NCI-H510A (cell line): Measurements from ENCODE around the gene OSBPL5.

Experiments
- DNase-seq: peaks from one replicate; lab custom pipeline; 2025; lab: John Stamatoyannopoulos, UW

The OSBPL5 gene

DNA sequence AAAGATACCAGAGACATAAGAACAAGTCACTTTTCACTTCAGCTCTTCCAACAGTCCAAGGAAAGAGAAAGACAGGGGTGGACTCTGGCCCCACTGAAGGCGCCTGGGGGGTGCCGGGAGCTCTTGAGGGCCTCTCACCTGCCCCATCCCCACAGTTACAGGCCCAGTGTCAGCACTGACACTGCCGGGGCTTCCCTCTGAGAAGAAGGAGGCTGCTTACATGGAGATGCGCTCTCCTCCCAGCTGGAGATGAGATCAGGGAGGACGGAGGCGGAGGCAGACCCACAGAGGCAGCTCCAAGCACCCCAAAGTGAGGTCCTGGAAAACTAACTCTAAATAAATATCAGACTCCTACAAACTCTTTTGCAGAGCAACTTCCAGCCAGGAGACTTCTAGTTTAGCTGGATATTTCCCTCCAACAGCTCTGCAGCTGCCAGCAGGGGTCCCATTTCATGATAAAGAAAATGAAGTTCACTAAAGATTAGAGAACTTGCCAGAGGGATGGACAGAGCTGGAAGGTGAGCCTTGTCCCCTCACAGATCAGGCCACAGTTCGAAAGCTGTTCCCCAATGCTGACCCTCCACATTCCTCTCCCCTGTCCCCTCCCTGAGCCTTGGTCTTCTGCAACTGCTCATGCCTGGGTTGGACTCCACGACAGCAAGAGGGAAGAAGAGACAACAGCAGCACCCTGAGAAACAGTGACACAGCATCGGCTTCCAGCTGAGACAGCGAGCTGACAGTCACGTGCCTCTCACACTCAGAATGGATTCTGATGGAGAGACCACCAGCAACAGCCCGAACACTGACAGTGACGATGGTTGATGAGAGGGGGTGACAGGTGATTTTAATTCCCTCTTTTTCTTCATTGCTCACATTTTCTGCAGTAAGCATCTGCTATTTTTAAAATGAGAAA lies 113.7 kb downstream of the OSBPL5 start:
- no peak for DNase-seq

DNA sequence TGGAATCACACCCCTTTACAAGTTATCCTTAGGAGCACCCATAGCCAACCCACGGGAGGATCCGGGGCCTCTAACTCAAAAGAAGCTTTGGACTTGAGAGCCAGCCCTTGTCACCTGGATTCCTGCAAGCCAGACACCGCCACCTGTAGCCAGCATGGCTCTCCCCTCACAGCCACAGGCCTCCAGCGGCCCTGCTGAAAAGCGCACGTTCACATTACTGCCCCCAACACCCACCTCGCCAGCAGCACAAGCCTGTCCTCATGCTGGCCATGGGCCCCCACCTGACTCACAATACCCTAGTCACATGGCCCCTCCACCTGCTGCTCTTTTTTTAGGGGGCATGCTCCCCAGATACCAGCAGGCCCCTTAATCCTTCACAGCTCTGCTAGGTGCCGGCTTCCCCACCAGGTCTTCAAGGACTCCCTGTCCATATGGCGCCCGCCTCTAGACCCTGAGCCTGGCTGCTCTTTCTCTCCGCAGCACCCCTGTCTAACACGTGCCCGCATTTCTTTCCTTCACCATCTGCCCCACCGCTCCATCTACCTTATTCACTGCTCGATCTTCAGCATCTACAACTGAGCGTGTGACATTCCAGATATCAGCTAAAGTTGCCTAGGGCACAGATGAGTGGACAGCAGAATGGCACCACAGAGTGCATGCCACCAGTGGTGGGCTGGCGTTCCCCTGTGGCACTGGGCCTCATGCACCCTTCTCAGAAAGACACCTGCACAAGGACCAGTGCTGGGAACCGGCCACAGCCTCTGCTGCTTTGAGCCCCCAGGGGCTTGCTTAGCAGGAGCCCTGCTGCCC lies 114.5 kb downstream of the OSBPL5 start:
- no peak for DNase-seq

DNA sequence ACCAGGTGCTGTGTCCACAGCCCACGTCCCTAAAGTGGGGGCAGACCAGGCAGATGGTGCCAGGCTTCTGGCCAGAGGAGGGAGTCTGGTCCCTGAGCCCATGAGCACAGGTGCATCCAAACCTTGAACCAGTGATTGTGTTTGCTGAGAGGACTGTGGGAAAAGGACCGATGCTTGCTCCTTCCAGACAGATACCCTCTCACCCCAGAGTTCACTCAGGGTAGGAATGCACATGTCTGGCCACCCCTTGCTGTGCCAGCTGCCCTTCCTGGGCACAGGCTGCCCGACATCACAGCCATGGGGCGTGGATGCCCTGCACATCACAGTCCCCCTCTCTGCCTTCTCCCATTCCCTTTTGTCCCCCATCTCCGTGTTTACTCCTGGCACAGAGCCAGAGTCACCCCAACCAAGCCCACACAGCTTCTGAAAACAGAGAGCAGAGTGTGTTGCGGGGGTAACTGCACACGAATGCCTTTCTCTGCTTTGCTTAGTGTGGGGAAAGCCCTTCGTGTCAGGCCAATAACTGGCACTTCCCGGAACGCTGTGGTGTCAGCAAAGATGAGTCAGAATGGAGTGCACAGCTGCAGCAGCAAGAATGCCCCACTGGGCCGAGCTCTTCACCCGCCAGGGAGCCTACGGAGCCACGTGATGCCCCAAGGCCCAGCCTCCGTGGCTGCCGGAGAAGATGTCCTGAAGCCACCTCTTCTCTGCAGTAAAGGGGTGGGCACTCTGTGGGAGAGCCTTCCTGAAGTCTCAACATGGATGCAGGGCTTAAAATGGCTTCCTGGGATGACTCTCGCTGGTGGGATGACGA lies 115.5 kb downstream of the OSBPL5 start:
- no peak for DNase-seq

DNA sequence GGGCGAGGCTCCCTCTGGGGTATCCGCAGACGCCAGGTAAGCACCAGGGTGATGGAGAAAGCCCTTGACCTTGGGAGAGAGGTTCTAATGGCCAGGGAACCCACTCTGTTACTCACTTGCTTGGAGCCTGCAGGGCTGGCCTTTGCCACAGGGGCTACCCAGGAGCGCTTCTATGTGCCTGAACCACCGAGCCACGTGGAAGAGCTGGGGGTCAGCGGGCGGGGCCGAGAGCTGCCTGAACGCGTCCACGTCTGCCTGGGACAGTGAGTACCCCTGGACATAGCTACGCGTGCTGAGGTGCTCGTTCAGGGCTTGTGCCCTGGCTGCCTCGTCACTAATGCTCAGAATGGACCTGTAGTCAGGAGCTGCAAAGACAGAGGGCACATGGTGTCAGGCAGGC lies 117.5 kb downstream of the OSBPL5 start:
- no peak for DNase-seq

DNA sequence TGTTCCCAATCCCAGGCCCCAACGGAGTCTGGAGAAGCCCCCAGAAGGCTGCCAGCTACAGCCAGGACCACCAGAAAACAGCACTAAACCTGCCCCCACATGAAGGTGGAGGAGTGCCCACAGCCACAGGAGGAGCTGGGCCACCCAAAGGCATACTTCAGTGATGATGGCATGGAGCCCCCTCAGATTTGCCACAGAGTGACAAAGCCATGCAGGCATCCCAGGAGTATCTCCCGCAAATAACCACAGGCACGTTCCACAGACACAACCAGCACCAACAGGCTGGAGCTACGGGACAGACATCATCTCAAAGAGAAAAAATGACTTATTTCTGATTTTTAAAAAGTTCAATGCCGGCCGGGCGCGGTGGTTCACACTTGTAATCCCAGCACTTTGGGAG lies 118.5 kb downstream of the OSBPL5 start:
- DNase-seq: no peak

DNA sequence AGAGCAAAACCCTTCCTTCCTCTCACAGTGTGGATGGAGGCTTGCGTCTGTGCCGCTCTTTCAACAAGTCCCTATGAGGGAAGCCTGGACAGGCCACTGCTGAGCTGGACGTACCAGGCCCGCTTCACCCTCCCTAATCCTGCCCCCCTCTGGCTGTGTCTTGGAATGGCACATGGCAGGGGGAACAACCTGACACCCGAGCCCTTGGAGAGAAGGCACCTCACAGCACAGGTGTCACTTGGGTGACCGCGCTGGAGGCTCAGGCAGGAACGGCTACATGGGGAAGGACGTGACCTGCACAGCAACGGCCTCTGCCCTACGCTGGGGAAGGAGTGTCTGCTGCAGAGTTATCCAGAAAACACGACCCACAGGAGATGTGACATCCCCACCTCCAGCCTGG lies 118.9 kb downstream of the OSBPL5 start:
- DNase-seq: no peak

DNA sequence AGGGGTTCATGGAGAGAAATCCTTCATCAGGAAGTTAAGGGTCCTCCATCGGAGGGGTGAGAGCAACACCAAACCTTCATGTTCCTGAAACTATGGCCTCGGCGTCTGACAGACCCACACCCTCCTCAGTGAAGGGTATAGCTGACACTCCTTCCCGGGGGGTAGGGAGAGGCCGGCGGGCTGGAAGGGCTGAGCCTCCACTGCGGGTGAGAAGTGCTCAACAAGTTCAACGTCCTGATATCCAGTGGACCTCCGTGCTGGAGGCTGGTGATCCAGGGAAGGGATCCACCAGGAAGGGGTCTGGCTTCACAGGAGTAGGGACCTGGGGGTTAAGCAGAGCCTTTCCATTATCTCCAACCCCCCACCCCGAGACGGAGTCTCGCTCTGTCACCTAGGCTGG lies 120.2 kb downstream of the OSBPL5 start:
- no peak for DNase-seq

DNA sequence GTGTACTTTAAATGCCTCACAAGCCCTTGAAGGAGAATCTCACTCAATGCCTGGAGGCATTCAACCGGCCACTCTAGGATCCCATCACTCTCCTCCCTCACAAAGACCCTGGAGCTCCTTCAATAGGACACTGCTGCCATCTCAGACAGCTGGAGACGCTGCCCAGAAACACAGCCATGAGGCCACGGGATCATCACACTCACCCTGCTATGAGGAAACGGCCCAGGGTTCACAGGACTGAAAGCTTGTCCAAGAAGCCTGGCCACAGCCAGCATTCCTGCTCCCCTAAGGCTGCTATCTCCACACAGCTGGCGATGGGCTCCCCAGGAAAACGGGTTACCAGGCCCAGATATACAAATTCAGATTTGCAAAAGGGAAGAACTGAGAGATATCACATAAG lies 121.1 kb downstream of the OSBPL5 start:
- no peak for DNase-seq

DNA sequence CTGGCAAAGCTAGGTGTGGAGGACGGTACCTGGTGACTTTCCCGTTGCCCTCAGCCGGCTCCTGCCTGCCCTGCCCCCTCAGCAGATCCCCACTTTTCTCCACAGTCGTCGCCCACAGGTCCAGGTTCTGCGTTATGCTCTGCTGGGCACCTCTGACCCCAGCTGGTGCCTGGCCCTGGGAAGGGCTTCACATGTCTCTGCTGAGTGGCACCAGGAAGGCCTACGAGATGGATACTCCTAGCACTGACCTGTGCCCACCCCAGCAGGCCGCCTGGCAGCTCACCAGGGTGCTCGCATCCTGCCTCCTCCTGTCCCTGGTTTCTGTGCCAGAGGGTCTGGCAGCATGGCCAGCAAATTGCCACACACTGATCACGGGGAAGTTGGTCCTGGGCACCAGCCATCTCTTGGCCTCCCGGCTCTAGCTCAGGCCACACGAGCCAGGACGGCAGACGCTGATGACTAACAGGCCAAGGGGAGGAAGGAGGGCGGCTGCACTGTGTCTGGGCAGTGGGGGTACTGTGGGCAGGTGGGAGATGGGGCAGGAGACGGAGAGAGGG lies 121.7 kb downstream of the OSBPL5 start:
- DNase-seq: no peak

DNA sequence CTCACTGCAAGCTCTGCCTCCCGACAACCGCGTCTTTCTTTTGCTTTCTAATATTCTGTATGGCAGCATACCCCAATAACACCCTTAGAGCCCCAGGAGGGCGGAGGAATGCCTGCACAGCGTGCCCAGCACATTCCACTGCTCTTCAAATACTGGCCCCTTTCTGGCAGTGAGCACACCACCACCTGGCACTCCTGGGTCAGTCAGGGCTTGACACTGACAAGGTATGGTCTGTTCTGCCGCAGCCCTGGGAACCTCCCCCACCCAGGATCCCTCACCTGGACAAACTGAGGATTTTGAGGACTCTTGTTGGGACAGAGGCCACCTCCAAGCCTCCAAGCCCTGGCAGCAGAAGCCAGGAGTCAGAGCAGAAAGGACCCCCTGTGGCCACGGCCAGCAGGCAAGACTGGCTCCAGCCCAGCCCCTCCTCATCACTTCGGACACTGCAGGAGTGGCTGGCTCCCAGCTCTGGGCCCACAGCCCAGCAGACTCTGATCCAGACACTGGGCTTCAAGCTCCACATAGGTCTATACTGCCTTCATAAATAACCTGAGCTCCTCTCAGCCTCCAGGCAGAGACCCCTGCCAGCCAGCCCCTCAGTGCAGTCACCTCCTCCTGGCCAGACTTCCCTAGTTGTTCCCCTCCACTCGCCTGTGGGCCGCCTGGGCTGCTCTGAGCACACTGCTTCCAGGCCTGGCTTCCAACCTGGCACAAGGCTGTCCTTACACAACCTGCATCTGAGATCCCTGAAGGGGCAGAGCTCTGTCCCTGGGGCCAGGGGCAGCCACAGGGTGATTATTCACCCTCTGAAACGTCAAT lies 122.4 kb downstream of the OSBPL5 start:
- DNase-seq: no peak

DNA sequence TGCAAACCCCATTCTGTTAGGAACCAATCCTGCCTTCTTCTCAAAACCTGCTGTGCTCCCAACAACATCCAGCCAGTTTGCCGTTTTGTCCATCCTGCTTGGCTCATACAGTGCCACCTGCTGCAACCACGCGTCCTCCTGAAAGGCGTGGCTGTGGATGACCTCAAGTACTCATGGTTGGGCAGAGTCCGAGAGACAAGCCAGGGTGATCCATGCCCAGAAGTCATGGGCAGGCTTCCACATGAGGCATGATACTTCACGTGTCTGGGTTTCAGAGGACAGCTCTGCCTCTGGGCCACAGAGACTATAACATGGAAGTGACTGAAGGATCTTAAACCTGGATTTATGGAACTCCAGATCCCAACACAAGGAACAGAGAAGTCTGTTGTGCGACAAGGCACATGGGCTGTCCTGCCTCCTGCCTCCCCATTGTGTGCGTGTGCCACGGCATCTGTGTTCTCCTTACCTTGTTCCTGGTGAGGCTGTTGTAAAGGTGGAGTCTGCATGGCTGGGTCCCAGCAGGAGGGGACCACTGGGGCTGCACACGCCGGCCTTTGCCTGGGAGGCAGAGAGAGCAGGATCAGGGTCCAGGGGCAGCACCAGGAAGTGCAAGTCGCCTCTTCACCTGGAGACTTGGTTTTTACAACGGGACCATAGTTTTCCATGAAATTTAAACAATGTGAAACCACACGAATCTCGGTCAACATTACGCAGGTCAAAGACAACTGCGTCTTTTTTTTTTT lies 123.2 kb downstream of the OSBPL5 start:
- no peak for DNase-seq

DNA sequence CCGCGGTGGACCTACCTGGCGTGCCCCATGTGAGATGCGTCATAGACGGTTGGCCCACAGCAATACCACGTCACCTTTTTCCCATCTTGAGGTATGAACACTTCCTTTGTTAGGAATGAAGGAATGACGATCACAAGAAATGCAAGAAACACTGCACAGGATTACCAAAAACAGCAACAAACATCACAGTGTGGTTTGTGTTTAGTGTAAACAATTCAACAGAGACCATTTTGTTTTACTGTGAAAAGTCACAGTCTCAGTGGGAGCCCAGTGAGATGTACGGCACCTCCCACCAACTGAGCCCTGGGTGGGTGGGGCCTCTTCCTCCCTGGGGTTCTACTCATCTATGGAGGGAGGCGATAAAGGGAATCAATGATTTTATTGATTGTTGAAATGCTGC lies 124.2 kb downstream of the OSBPL5 start:
- no peak for DNase-seq

DNA sequence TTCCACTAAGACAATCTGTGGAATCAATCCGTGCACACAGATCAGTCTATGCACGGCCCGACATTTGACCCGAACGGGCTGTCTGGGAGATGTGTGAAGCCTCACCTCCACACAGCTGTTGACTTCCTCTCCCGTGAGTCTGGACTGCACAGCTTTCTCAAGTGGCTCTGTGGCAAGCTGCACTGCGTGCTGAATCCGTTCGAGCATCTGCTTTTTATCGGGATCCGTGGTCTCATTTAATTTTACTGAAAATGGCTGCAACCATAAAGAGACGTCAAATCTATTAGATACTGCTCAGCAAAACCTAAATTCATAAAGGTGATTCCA lies 127.2 kb downstream of the OSBPL5 start:
- no peak for DNase-seq
